ENCODE results near the gene MUSTN1.

The MUSTN1 gene

GRCh38 chr3:52787246-52787645 lies 47.6 kb downstream of the MUSTN1 start:
- DNase-seq, result no peak

- DNase-seq, result no peak
Observed at GRCh38 chr3:52786330-52787215, 48.2 kb downstream of the MUSTN1 start.

GRCh38 chr3:52784931-52785590 lies 49.8 kb downstream of the MUSTN1 start:
- DNase-seq, result no peak

- no peak for DNase-seq
Observed at GRCh38 chr3:52784021-52784621, 50.7 kb downstream of the MUSTN1 start.

GRCh38 chr3:52783211-52783555 lies 51.6 kb downstream of the MUSTN1 start:
- no peak for DNase-seq
